Endothelial cell of umbilical vein (primary cell): ENCODE measurements around the gene P2RY2. TPM values are rescaled to one million over a fixed set of nuclear protein-coding genes. Genes with fewer than 3 reads are reported as not detected.
A peak's percentile ranks its signal among the peaks of the same experiment; 100 is the strongest.

Experiments used
- BruUV-seq: library from RNA; stranded (reverse); fragments of 400-500 nt; replicated peaks from 2 replicates; lab custom pipeline; 2021; lab: Mats Ljungman, UMichigan
- CTCF ChIA-PET: fragments of 300-600, 350-600 bp; sonication (Branson Sonifier 250); formaldehyde crosslinking; loops from one replicate; lab custom pipeline; 2021; ENCODE audit warnings: antibody characterized with exemption, inconsistent platforms; lab: Charles Lee
- POLR2A ChIA-PET: fragments of 300-600, 350-600 bp; sonication (Branson Sonifier 250); formaldehyde crosslinking; loops from one replicate; lab custom pipeline; 2021; ENCODE audit warnings: antibody characterized with exemption, inconsistent platforms; lab: Charles Lee
- DNase-seq: peaks from one replicate; pipeline ENCODE4 v3.0.0-alpha.2; 2011; ENCODE audit warnings: low read depth, low spot score
- FAIRE-seq: peaks from 2 replicates; lab custom pipeline; 2011; peaks lifted over from hg19 to GRCh38; lab: Jason Lieb, UNC
- H2AFZ ChIP-seq: 2 replicates; pipeline ENCODE4 v1.6.0; 2012; ENCODE audit warnings: low read depth, low read length, control low read depth, inconsistent platforms
- H3K27ac ChIP-seq: 2 replicates; pipeline ENCODE4 v1.5.1; 2011; ENCODE audit warnings: low read depth, mild to moderate bottlenecking, control low read depth, low read length, moderate library complexity; ENCODE audit not compliant: insufficient read depth
- H3K27me3 ChIP-seq, 2 experiments: 2 replicates each; pipeline versions ENCODE4 v1.6.0 to v1.6.1; 2011; ENCODE audit warnings: low read length in 2 of 2, mixed read lengths in 1 of 2; ENCODE audit not compliant: control insufficient read depth in 2 of 2, insufficient read depth in 2 of 2
- H3K36me3 ChIP-seq, 2 experiments: 2 replicates in 1 of 2; 3 replicates in 1 of 2; pipeline ENCODE4 v1.5.1; 2011; ENCODE audit warnings: low read length in 2 of 2, mild to moderate bottlenecking in 1 of 2, moderate library complexity in 1 of 2; ENCODE audit not compliant: control insufficient read depth in 2 of 2, insufficient read depth in 2 of 2; ENCODE audit errors: extremely low read depth in 1 of 2
- H3K4me1 ChIP-seq: 3 replicates; pipeline ENCODE4 v1.5.1; 2011; ENCODE audit warnings: mild to moderate bottlenecking, low read length; ENCODE audit not compliant: control insufficient read depth, insufficient read depth; ENCODE audit errors: extremely low read depth
- H3K4me2 ChIP-seq: 2 replicates; pipeline ENCODE4 v1.6.1; 2011; ENCODE audit warnings: low read length, control low read depth, mixed read lengths; ENCODE audit not compliant: insufficient read depth
- H3K4me3 ChIP-seq, 3 experiments: fragments of 200-600 bp in 1 of 3; sonication (generic), shearing (Covaris generic) in 1 of 3; replicated peaks in 1 of 3; 2 replicates each; pipeline ENCODE4 v1.5.1; 2011 to 2016; ENCODE audit warnings: control low read depth in 3 of 3, low read length in 3 of 3, mild to moderate bottlenecking in 2 of 3, inconsistent platforms in 1 of 3, low read depth in 1 of 3, moderate library complexity in 1 of 3; ENCODE audit not compliant: insufficient read depth in 1 of 3
- H3K79me2 ChIP-seq: 2 replicates; pipeline ENCODE4 v1.6.0; 2012; ENCODE audit warnings: low read length, inconsistent platforms; ENCODE audit not compliant: control insufficient read depth, insufficient read depth
- H3K9ac ChIP-seq: replicated peaks from 2 replicates; pipeline ENCODE3; 2011; ENCODE audit warnings: low read length, control low read depth; ENCODE audit not compliant: insufficient read depth; ENCODE audit errors: extremely low read depth
- H3K9me1 ChIP-seq: replicated peaks from 3 replicates; pipeline ENCODE4 v1.6.0; 2011; ENCODE audit warnings: mild to moderate bottlenecking, low read length; ENCODE audit not compliant: control insufficient read depth, insufficient read depth; ENCODE audit errors: extremely low read depth
- H3K9me3 ChIP-seq: replicated peaks from 2 replicates; pipeline ENCODE4 v1.5.1; 2012; ENCODE audit warnings: low read length, inconsistent platforms; ENCODE audit not compliant: control insufficient read depth, insufficient read depth
- H4K20me1 ChIP-seq: replicated peaks from 2 replicates; pipeline ENCODE3; 2011; ENCODE audit warnings: mild to moderate bottlenecking, low read length; ENCODE audit not compliant: control insufficient read depth, insufficient read depth; ENCODE audit errors: extremely low read depth
- CTCF ChIP-seq, 2 donors: IDR thresholded peaks; 1 replicate in 1 of 2; 2 replicates in 1 of 2; pipeline ENCODE4 v1.5.1; 2011; ENCODE audit warnings: low read length in 2 of 2, mild to moderate bottlenecking in 2 of 2, moderate library complexity in 2 of 2, control low read depth in 1 of 2, inconsistent platforms in 1 of 2, low read depth in 1 of 2; ENCODE audit not compliant: insufficient read depth in 1 of 2; ENCODE audit errors: extremely low read depth in 1 of 2
- EZH2 ChIP-seq: IDR thresholded peaks from 2 replicates; pipeline ENCODE4 v1.6.1; 2012; ENCODE audit warnings: borderline replicate concordance, low read depth, mild to moderate bottlenecking, moderate library complexity, low read length, inconsistent platforms; ENCODE audit not compliant: severe bottlenecking
- FOS ChIP-seq: IDR thresholded peaks from 2 replicates; pipeline ENCODE4 v1.6.1; 2011; ENCODE audit warnings: mild to moderate bottlenecking, low read length, moderate library complexity, borderline replicate concordance; ENCODE audit not compliant: insufficient read depth
- GATA2 ChIP-seq: IDR thresholded peaks from 2 replicates; pipeline ENCODE4 v1.7.0; 2011; ENCODE audit warnings: low read depth, mild to moderate bottlenecking, moderate library complexity, mixed read lengths, low read length; ENCODE audit not compliant: insufficient read length, insufficient read depth
- JUN ChIP-seq: IDR thresholded peaks from 2 replicates; pipeline ENCODE4 v1.6.1; 2011; ENCODE audit warnings: borderline replicate concordance, low read depth; ENCODE audit not compliant: insufficient read length, insufficient read depth
- MAX ChIP-seq: IDR thresholded peaks from 2 replicates; pipeline ENCODE4 v1.6.1; 2011; ENCODE audit not compliant: insufficient read depth, insufficient read length
- MYC ChIP-seq: IDR thresholded peaks from one replicate; pipeline ENCODE4 v1.6.1; 2011; ENCODE audit warnings: mild to moderate bottlenecking, low read depth, low read length
- POLR2A ChIP-seq: IDR thresholded peaks from 2 replicates; pipeline ENCODE4 v1.6.1; 2012; ENCODE audit warnings: low read depth, mild to moderate bottlenecking, control low read depth, low read length
- POLR2AphosphoS5 ChIP-seq: IDR thresholded peaks from 2 replicates; pipeline ENCODE4 v1.6.1; 2012; ENCODE audit warnings: low read depth, mild to moderate bottlenecking, control low read depth, low read length, moderate library complexity; ENCODE audit not compliant: insufficient read depth
- dilution Hi-C: fragments of 300-500 bp; cut with MboI; formaldehyde crosslinking; loops from one replicate; pipeline ENCODE4 v1.15.0; 2019; ENCODE audit warnings: low sequenced_read_pairs; ENCODE audit not compliant: extremely low pct_ligation_motif_present
- intact Hi-C: fragments of 100-400 bp; cut with micrococcal nuclease; formaldehyde crosslinking; loops from one replicate; pipeline ENCODE4 v1.10.0; 2022
- polyA plus RNA-seq, 4 experiments: library from polyadenylated mRNA; depleted of rRNA in 3 of 4; stranded (reverse) in 3 of 4; unstranded in 1 of 4; fragments of >200 nt; gene quantifications; 2 replicates each; pipeline versions ENCODE4 v1.2.1 to v1.2.3, GENCODE V29; 2011 to 2012; ENCODE audit warnings: missing spikeins in 1 of 4
- total RNA-seq: library from RNA; stranded (reverse); gene quantifications from 2 replicates; pipeline ENCODE4 v1.2.3, GENCODE V29; 2021

Gene P2RY2
- total and polyA plus RNA-seq, 2 donors (not counting 3 experiments of a cell fraction or from before 2014, with no cell fraction given) = 4.8 to 5.6 TPM

GRCh38 chr11:73262851-73263495 lies 44.9 kb downstream of the P2RY2 start:
- dilution Hi-C loops = no loop called here
- DNase-seq (no peak), FAIRE-seq (peak; percentile 38)
- Histone ChIP-seq H4K20me1 (no peaks in the 10 kb centered on the region), H3K27me3 (peaks cover 24 to 25% of the 10 kb centered on the region in 2 experiments), H3K36me3 (no peaks in the 10 kb centered on the region), H3K4me2 (no peak overlapping the region), H3K79me2 (no peaks in the 10 kb centered on the region), H3K9ac (no peak overlapping the region), H3K4me1 (peaks cover under 1% of the 10 kb centered on the region), H3K9me1 (no peaks in the 10 kb centered on the region), H3K4me3 (no peak overlapping the region), H3K27ac (no peak overlapping the region), H3K9me3 (no peaks in the 10 kb centered on the region), H2AFZ (no peak overlapping the region)
- intact Hi-C loops = no loop called here
- no TSS peak for BruUV-seq
- CTCF ChIA-PET = interaction anchor here (0.9 kb wide), 1 partner anchor 26 kb away, joined by 3 read pairs; no protein-coding TSS in a partner anchor
- TF ChIP-seq FOS = no peak
- TF ChIP-seq POLR2AphosphoS5 = no peak
- TF ChIP-seq GATA2 = no peak
- no peak for TF ChIP-seq POLR2A
- no peak for TF ChIP-seq JUN
- no peak for TF ChIP-seq MAX
- no peak for TF ChIP-seq EZH2
- TF ChIP-seq CTCF (IDR thresholded peaks at IDR 0.05; ENCODE audit: extremely low read depth in 1 of 2, insufficient read depth in 1 of 2, low read depth in 1 of 2, low read length in 2 of 2) = no peak
- no peak for TF ChIP-seq MYC
- POLR2A ChIA-PET = no interaction called here
